ENCODE measurements around the gene TRIM2. TPM values are rescaled to one million over a fixed set of nuclear protein-coding genes. Genes with fewer than 3 reads are reported as not detected.

TRIM2 gene
- total and polyA plus RNA-seq, 7 experiments from 2014 or later: 0.12 to 3.9 (median 2.1) TPM

DNA sequence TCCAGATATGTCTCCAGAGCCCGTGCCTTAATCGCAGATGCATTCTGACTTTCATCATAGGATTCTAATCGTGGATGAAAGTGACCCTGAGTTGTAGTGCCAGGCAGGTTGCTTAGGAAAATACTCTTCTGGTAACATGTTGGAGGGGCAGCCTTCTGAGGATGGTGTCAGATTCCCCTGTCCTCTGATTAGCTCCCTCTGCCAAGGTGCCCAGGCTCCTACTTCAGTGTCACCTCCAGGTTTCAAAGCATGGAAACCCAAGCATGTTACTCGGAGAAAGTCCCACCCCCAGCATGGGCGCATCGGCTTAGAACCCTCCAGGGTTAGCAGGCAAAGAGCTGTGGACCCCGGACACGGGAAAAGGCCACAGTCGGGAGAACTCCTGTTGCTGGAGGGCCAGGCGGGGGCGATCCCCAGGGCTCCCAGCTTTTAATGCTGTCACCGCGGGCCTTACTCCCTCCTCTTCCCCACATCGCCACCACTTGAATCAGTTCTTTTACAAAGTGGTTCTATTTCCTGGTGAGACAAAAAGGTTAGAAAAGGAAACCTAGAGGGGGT lies 44.5 kb downstream of the TRIM2 start:
- peaks cover 7 to 44% (median 26%) of the 10 kb centered on the region in 7 donors for H3K4me1 Mint-ChIP-seq
- DNase-seq (peak in 1 of 9 donors; percentile 18), ATAC-seq (no peak)
- H3K4me3 Mint-ChIP-seq: peak overlapping the region; percentile 85 to 96 (median 92)
- POLR2A ChIA-PET: interaction anchor here (1.0 to 1.3 kb wide), 4 partner anchors 24 to 74 kb away, joined by 3 read pairs; no protein-coding TSS in a partner anchor
- Histone ChIP-seq H3K27me3 (ENCODE audit: control insufficient read depth in 2 of 2, insufficient read depth in 2 of 2, low read length in 2 of 2) (no peaks in the 10 kb centered on the region), H3K4me3 (ENCODE audit: low read length) (peak overlapping the region; percentile 62), H3K27ac (ENCODE audit: low read depth, low read length) (peak overlapping the region; percentile 80), H3K9me3 (ENCODE audit: control insufficient read depth in 2 of 3, low read length in 3 of 3) (no peaks in the 10 kb centered on the region), H3K4me1 (ENCODE audit: control insufficient read depth in 2 of 2, insufficient read depth in 2 of 2, low read length in 2 of 2) (peaks cover 3 to 10% of the 10 kb centered on the region in 2 donors), H3K36me3 (ENCODE audit: control insufficient read depth in 2 of 3, insufficient read depth in 3 of 3, low read length in 3 of 3) (no peaks in the 10 kb centered on the region)
- no peaks in the 10 kb centered on the region for H3K36me3 Mint-ChIP-seq
- CTCF ChIA-PET: interaction anchor here (0.9 to 1.6 kb wide), 6 partner anchors 33 to 400 kb away, joined by 3 to 6 read pairs (median 3); partner anchors contain the start of gene TRIM2
- peak overlapping the region; percentile 44 to 98 (median 96) for H3K27ac Mint-ChIP-seq
- H3K27me3 Mint-ChIP-seq: peaks cover 0 to 10% (median 0%) of the 10 kb centered on the region in 5 donors
- intact Hi-C loops (cut with micrococcal nuclease): loop anchor here (1.0 to 10.0 kb wide), 12 partner anchors 26 to 712 kb away; partner anchors contain the start of genes ARFIP1 (in 1 of the 2), FBXW7 (in 1 of the 2), TIGD4 (in 1 of the 2) and TMEM131L (in 1 of the 2)
- H3K9me3 Mint-ChIP-seq: peaks cover 0 to 3% (median 0%) of the 10 kb centered on the region in 11 donors

DNA sequence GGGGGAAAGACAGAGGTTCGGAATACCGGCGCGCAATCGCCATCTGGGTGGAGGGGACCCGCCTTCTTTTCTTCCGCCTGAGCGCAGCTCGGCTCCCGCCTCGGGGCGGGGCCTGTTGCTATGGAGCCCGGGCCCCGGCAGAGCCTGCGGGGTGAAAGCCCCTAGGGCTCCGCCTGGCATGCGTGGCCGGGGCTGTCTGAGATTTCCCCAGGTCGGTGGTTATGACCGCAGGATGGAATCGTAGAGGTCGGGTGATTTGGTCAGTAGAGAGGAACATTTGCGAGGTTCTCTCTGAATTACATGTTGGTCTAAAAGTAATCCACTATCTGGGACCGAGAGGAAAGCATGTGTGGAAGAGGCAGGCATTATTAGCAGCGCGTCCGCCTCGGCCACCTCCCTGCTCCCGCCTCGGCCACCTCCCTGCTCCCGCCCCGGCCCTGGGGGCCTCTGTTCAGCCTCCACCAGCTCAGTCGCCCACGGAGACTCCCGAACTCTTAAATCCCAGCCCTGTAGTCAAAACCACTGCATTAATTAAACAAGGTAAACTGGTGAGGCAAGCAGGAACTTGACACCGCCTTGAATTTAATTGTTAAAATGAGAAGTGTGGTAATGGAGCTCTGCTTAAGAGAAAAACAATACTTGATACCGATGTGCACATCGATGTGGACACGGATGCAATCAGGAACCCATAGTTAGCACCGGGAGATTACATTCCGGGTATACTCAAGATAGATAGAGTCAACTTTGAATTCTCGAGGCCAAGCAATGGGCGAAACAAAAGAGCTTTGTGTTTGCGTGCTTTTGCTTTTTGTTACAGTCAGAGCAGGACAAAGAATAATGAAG lies 45.2 kb downstream of the TRIM2 start:
- intact Hi-C loops (cut with micrococcal nuclease): loop anchor here (1.0 to 10.0 kb wide), 12 partner anchors 27 to 713 kb away; partner anchors contain the start of genes ARFIP1 (in 1 of the 2), FBXW7 (in 1 of the 2), TIGD4 (in 1 of the 2) and TMEM131L (in 1 of the 2)
- Histone ChIP-seq H3K27ac (ENCODE audit: low read depth, low read length) (peak overlapping the region; percentile 80), H3K4me1 (ENCODE audit: control insufficient read depth in 2 of 2, insufficient read depth in 2 of 2, low read length in 2 of 2) (peaks cover 3 to 10% of the 10 kb centered on the region in 2 donors), H3K9me3 (ENCODE audit: control insufficient read depth in 2 of 3, low read length in 3 of 3) (no peaks in the 10 kb centered on the region), H3K4me3 (ENCODE audit: low read length) (peak overlapping the region; percentile 62), H3K27me3 (ENCODE audit: control insufficient read depth in 2 of 2, insufficient read depth in 2 of 2, low read length in 2 of 2) (no peaks in the 10 kb centered on the region), H3K36me3 (ENCODE audit: control insufficient read depth in 2 of 3, insufficient read depth in 3 of 3, low read length in 3 of 3) (no peaks in the 10 kb centered on the region)
- DNase-seq: peak; percentile 81 to 91 (median 86)
- POLR2A ChIA-PET: interaction anchor here (1.0 to 1.3 kb wide), 4 partner anchors 24 to 74 kb away, joined by 3 read pairs; no protein-coding TSS in a partner anchor
- Mint-ChIP-seq H3K9me3 (peaks cover 0 to under 1% (median 0%) of the 10 kb centered on the region in 11 donors), H3K4me1 (peaks cover 7 to 44% (median 26%) of the 10 kb centered on the region in 7 donors), H3K27ac (peak overlapping the region; percentile 81 to 98 (median 96)), H3K36me3 (no peaks in the 10 kb centered on the region), H3K4me3 (peak overlapping the region; percentile 85 to 96 (median 92)), H3K27me3 (peaks cover 0 to 11% (median 0%) of the 10 kb centered on the region in 5 donors)
- CTCF ChIA-PET: interaction anchor here (0.6 to 1.4 kb wide), 7 partner anchors 33 to 400 kb away, joined by 3 to 4 read pairs (median 3); no protein-coding TSS in a partner anchor
- ATAC-seq: peak; percentile 98

- no peaks in the 10 kb centered on the region for H3K9me3 Mint-ChIP-seq
- no peaks in the 10 kb centered on the region for H3K27me3 ChIP-seq (ENCODE audit: control insufficient read depth in 2 of 2, insufficient read depth in 2 of 2, low read length in 2 of 2)
- ChIA-PET POLR2A (no interaction called here), CTCF (interaction anchor here (0.5 to 0.6 kb wide), 2 partner anchors 101 to 511 kb away, joined by 3 read pairs; no protein-coding TSS in a partner anchor)
- no peak for ATAC-seq
- no peaks in the 10 kb centered on the region for H3K36me3 ChIP-seq (ENCODE audit: control insufficient read depth in 2 of 3, insufficient read depth in 3 of 3, low read length in 3 of 3)
- H3K36me3 Mint-ChIP-seq: peaks cover 0 to 4% (median 0%) of the 10 kb centered on the region in 5 donors
- peak overlapping the region in 5 of 9 donors; percentile 10 to 55 (median 45) for H3K27ac Mint-ChIP-seq
- H3K27me3 Mint-ChIP-seq: peaks cover 0 to 22% (median 5%) of the 10 kb centered on the region in 5 donors
- intact Hi-C loops (cut with micrococcal nuclease): no loop called here
- no peaks in the 10 kb centered on the region for H3K9me3 ChIP-seq (ENCODE audit: control insufficient read depth in 2 of 3, low read length in 3 of 3)
- H3K4me1 ChIP-seq (ENCODE audit: control insufficient read depth in 2 of 2, insufficient read depth in 2 of 2, low read length in 2 of 2): peaks cover 4 to 10% of the 10 kb centered on the region in 2 donors
- no peak overlapping the region for H3K4me3 ChIP-seq (ENCODE audit: low read length)
- DNase-seq: peak in 1 of 9 donors; percentile 7
- peak overlapping the region in 6 of 10 donors; percentile 0 to 56 (median 24) for H3K4me3 Mint-ChIP-seq
- H3K27ac ChIP-seq (ENCODE audit: low read depth, low read length): no peak overlapping the region
- peaks cover 5 to 44% (median 26%) of the 10 kb centered on the region in 7 donors for H3K4me1 Mint-ChIP-seq
These were observed 47.9 kb downstream of the TRIM2 start for GRCh38 chr4:153252122-153252521.

DNA sequence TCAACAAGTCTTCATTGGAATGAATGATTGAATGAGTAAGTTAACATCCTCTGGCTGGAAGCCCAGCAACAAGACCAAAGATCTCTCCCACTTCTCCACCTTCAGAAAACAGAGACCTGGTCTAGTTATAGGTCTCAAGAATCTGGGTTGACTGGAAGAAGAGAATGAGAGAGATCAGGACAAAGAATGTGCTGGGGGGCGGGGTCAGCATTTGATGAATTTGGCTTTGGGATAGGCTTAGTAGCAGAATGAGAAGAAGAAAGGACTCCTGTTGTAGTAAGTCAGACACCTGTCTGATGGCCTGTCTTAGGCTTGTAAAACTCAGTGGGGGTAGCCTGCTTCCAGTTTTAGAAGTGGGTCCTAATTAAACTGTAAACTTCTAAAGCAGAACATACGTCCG lies 51.0 kb downstream of the TRIM2 start:
- peaks cover 0 to 4% of the 10 kb centered on the region in 2 donors for H3K4me1 ChIP-seq (ENCODE audit: control insufficient read depth in 2 of 2, insufficient read depth in 2 of 2, low read length in 2 of 2)
- no peak overlapping the region for H3K27ac Mint-ChIP-seq
- no peak for ATAC-seq
- H3K27me3 ChIP-seq (ENCODE audit: control insufficient read depth in 2 of 2, insufficient read depth in 2 of 2, low read length in 2 of 2): peaks cover 0 to 5% of the 10 kb centered on the region in 2 donors
- no peak overlapping the region for H3K4me3 ChIP-seq (ENCODE audit: low read length)
- peaks cover 0 to 27% (median 7%) of the 10 kb centered on the region in 5 donors for H3K27me3 Mint-ChIP-seq
- no peaks in the 10 kb centered on the region for H3K36me3 ChIP-seq (ENCODE audit: control insufficient read depth in 2 of 3, insufficient read depth in 3 of 3, low read length in 3 of 3)
- H3K9me3 ChIP-seq (ENCODE audit: control insufficient read depth in 2 of 3, low read length in 3 of 3): no peaks in the 10 kb centered on the region
- DNase-seq: no peak
- H3K36me3 Mint-ChIP-seq: peaks cover 0 to 4% (median 0%) of the 10 kb centered on the region in 5 donors
- intact Hi-C loops (cut with micrococcal nuclease): no loop called here
- H3K4me3 Mint-ChIP-seq: no peak overlapping the region
- H3K9me3 Mint-ChIP-seq: no peaks in the 10 kb centered on the region
- peaks cover 3 to 18% (median 7%) of the 10 kb centered on the region in 7 donors for H3K4me1 Mint-ChIP-seq
- ChIA-PET CTCF (no interaction called here), POLR2A (no interaction called here)
- no peak overlapping the region for H3K27ac ChIP-seq (ENCODE audit: low read depth, low read length)

GRCh38 chr4:153257151-153257620 lies 52.9 kb downstream of the TRIM2 start:
- Mint-ChIP-seq H3K27me3 (peaks cover 0 to 32% (median 9%) of the 10 kb centered on the region in 5 donors), H3K9me3 (peaks cover 0 to 11% (median 2%) of the 10 kb centered on the region in 11 donors), H3K4me1 (peaks cover under 1 to 10% (median 1%) of the 10 kb centered on the region in 7 donors), H3K36me3 (peaks cover 0 to 8% (median 6%) of the 10 kb centered on the region in 5 donors), H3K27ac (no peak overlapping the region), H3K4me3 (no peak overlapping the region)
- ChIA-PET POLR2A (no interaction called here), CTCF (interaction anchor here (0.6 kb wide), 1 partner anchor 103 kb away, joined by 3 read pairs; no protein-coding TSS in a partner anchor)
- Histone ChIP-seq H3K4me1 (ENCODE audit: control insufficient read depth in 2 of 2, insufficient read depth in 2 of 2, low read length in 2 of 2) (peaks cover 0 to 4% of the 10 kb centered on the region in 2 donors), H3K4me3 (ENCODE audit: low read length) (no peak overlapping the region), H3K9me3 (ENCODE audit: control insufficient read depth in 2 of 3, low read length in 3 of 3) (no peaks in the 10 kb centered on the region), H3K27ac (ENCODE audit: low read depth, low read length) (no peak overlapping the region), H3K27me3 (ENCODE audit: control insufficient read depth in 2 of 2, insufficient read depth in 2 of 2, low read length in 2 of 2) (peaks cover 0 to 5% of the 10 kb centered on the region in 2 donors), H3K36me3 (ENCODE audit: control insufficient read depth in 2 of 3, insufficient read depth in 3 of 3, low read length in 3 of 3) (no peaks in the 10 kb centered on the region)
- peak in 1 of 9 donors; percentile 36 for DNase-seq
- ATAC-seq: peak; percentile 41
- intact Hi-C loops (cut with micrococcal nuclease): no loop called here

DNA sequence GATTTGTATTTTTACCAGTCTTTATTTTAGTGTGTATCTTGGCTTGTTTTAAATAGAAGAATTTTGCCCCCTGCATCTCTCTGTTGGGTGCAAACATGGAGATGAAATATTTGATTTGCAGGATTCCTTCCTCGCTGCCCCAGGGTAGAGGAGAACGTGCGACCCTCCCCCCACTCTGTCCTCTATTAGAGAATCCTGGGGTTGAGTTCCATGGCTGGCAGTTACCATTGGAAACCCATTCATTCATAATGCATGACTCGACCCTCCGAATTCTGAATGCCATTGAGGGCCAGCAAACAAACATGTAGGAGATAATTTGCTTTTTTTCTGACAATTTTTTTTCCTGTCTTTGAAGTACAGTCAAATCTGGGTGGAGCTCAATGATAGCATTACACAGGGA lies 53.7 kb downstream of the TRIM2 start:
- H3K9me3 Mint-ChIP-seq: peaks cover 0 to 14% (median 2%) of the 10 kb centered on the region in 11 donors
- Histone ChIP-seq H3K9me3 (ENCODE audit: control insufficient read depth in 2 of 3, low read length in 3 of 3) (no peaks in the 10 kb centered on the region), H3K4me3 (ENCODE audit: low read length) (no peak overlapping the region), H3K4me1 (ENCODE audit: control insufficient read depth in 2 of 2, insufficient read depth in 2 of 2, low read length in 2 of 2) (peaks cover 0 to 4% of the 10 kb centered on the region in 2 donors), H3K27ac (ENCODE audit: low read depth, low read length) (no peak overlapping the region), H3K36me3 (ENCODE audit: control insufficient read depth in 2 of 3, insufficient read depth in 3 of 3, low read length in 3 of 3) (no peaks in the 10 kb centered on the region), H3K27me3 (ENCODE audit: control insufficient read depth in 2 of 2, insufficient read depth in 2 of 2, low read length in 2 of 2) (peaks cover 0 to 5% of the 10 kb centered on the region in 2 donors)
- ChIA-PET POLR2A (no interaction called here), CTCF (no interaction called here)
- no peak overlapping the region for H3K27ac Mint-ChIP-seq
- ATAC-seq (no peak), DNase-seq (no peak)
- H3K27me3 Mint-ChIP-seq: peaks cover 0 to 29% (median 9%) of the 10 kb centered on the region in 5 donors
- H3K36me3 Mint-ChIP-seq: peaks cover 0 to 9% (median 6%) of the 10 kb centered on the region in 5 donors
- peaks cover 0 to 4% (median 0%) of the 10 kb centered on the region in 7 donors for H3K4me1 Mint-ChIP-seq
- intact Hi-C loops (cut with micrococcal nuclease): no loop called here
- H3K4me3 Mint-ChIP-seq: no peak overlapping the region
